Uterus (tissue), 4 donors: ENCODE measurements around the gene DNAJC27. TPM values are rescaled to one million over a fixed set of nuclear protein-coding genes. Genes with fewer than 3 reads are reported as not detected.
A peak's percentile ranks its signal among the peaks of the same experiment; 100 is the strongest.
"Not testable (repeated sequence)": the region's sequence is repeated elsewhere in the genome, so short reads cannot be mapped to it uniquely, and the experiment has no call there.

Source experiments
- DNase-seq, 2 donors: peaks; one replicate each; pipeline ENCODE4 v3.0.0-alpha.2; 2019 to 2020
- H3K27ac ChIP-seq, 2 donors: fragments of 200-600 bp; sonication (generic); 1 replicate in 1 of 2; 2 replicates in 1 of 2; pipeline ENCODE4 v1.5.1; 2016 to 2018
- H3K27me3 ChIP-seq, 2 donors: fragments of 200-600 bp; sonication (generic); one replicate each; pipeline ENCODE4 v1.5.1; 2018 to 2019; ENCODE audit warnings: control low read depth in 1 of 2
- H3K36me3 ChIP-seq, 2 donors: fragments of 200-600 bp; sonication (generic); one replicate each; pipeline ENCODE4 v1.5.1; 2019; ENCODE audit warnings: control low read depth in 1 of 2
- H3K4me1 ChIP-seq, 2 donors: fragments of 200-600 bp; sonication (generic); one replicate each; pipeline ENCODE4 v1.5.1; 2018 to 2019; ENCODE audit warnings: control low read depth in 1 of 2
- H3K4me3 ChIP-seq, 2 donors: fragments of 200-600 bp; sonication (generic); 1 replicate in 1 of 2; 2 replicates in 1 of 2; pipeline ENCODE4 v1.5.1; 2018 to 2019; ENCODE audit warnings: mild to moderate bottlenecking in 1 of 2
- H3K9me3 ChIP-seq, 2 donors: fragments of 200-600 bp; sonication (generic); one replicate each; pipeline ENCODE4 v1.5.1; 2019; ENCODE audit warnings: control low read depth in 1 of 2
- CTCF ChIP-seq, 4 experiments: fragments of 200-600 bp in 2 of 4; fragments of 450-650 bp in 2 of 4; sonication (generic) in 2 of 4; IDR thresholded peaks; one replicate each; pipeline ENCODE4 v1.5.1; 2016 to 2019; ENCODE audit warnings: antibody characterized with exemption in 4 of 4, mild to moderate bottlenecking in 2 of 4, moderate library complexity in 1 of 4
- POLR2A ChIP-seq, 2 donors: fragments of 450-650 bp; IDR thresholded peaks; one replicate each; pipeline ENCODE4 v1.6.1; 2016; ENCODE audit warnings: antibody characterized with exemption in 2 of 2, mild to moderate bottlenecking in 1 of 2, moderate library complexity in 1 of 2
- intact Hi-C: fragments of 100-400 bp; cut with DNase I; formaldehyde crosslinking; loops from one replicate; pipeline ENCODE4 v1.15.1; 2023; ENCODE audit warnings: low total_unique reads
- total RNA-seq, 4 donors: library from RNA; depleted of rRNA in 3 of 4; stranded (reverse); fragments of >200 nt in 3 of 4; gene quantifications; one replicate each; pipeline versions ENCODE4 v1.1.0 to v1.2.4, GENCODE V29; 2014 to 2023
- donor health status: DM: yes; HTN: yes; CAD: no.

The DNAJC27 gene
- 10 to 100 TPM in 1 of 4 donors, 1 to 10 TPM in 3; 3.1 to 15.3 (median 7.8) TPM for total RNA-seq

GRCh38 chr2:24971536-24972314 is at the start of gene DNAJC27:
DNAJC27 (minus strand) TSS chr2:24971955; CDS start chr2:24971904, 51 bp downstream.
- Histone ChIP-seq H3K36me3 (no peaks in the 10 kb centered on the region), H3K27me3 (no peaks in the 10 kb centered on the region), H3K9me3 (no peaks in the 10 kb centered on the region), H3K4me1 (no peaks in the 10 kb centered on the region), H3K27ac (peak within 1 kb of the TSS; percentile 98 to 99), H3K4me3 (peak within 1 kb of the TSS; percentile 57 to 98)
- intact Hi-C loops: loop anchor here (10.0 kb wide), 1 partner anchor 73 kb away; the partner anchor contains the start of gene EFR3B
- DNase-seq: peak; percentile 97 to 99
- peak; percentile 96 to 98 for TF ChIP-seq POLR2A (IDR thresholded peaks at IDR 0.05)
- peak in 1 of 4 experiments; percentile 46 for TF ChIP-seq CTCF (IDR thresholded peaks at IDR 0.05)

GRCh38 chr2:25018681-25019080 is 46.9 kb upstream of the DNAJC27 start:
- TF ChIP-seq POLR2A (IDR thresholded peaks at IDR 0.05): no peak
- TF ChIP-seq CTCF (IDR thresholded peaks at IDR 0.05): no peak
- Histone ChIP-seq H3K4me1 (no peaks in the 10 kb centered on the region), H3K27me3 (no peaks in the 10 kb centered on the region), H3K27ac (no peak overlapping the region), H3K9me3 (no peaks in the 10 kb centered on the region), H3K4me3 (no peak overlapping the region), H3K36me3 (no peaks in the 10 kb centered on the region)
- DNase-seq: no peak
- intact Hi-C loops: no loop called here

GRCh38 chr2:25014631-25015030 is 42.9 kb upstream of the DNAJC27 start:
- Histone ChIP-seq H3K27ac (no peak overlapping the region), H3K4me1 (no peaks in the 10 kb centered on the region), H3K36me3 (no peaks in the 10 kb centered on the region), H3K27me3 (no peaks in the 10 kb centered on the region), H3K9me3 (no peaks in the 10 kb centered on the region), H3K4me3 (no peak overlapping the region)
- no peak for TF ChIP-seq POLR2A (IDR thresholded peaks at IDR 0.05)
- no peak for TF ChIP-seq CTCF (IDR thresholded peaks at IDR 0.05)
- no peak for DNase-seq
- intact Hi-C loops: no loop called here

- H3K36me3 ChIP-seq, H3K27me3 ChIP-seq, H3K4me3 ChIP-seq, H3K27ac ChIP-seq, H3K4me1 ChIP-seq, DNase-seq, H3K9me3 ChIP-seq, intact Hi-C loops: not testable (repeated sequence)
Measured at GRCh38 chr2:25011342-25011741, 39.6 kb upstream of the DNAJC27 start.

GRCh38 chr2:25009954-25010353 is 38.2 kb upstream of the DNAJC27 start:
- Histone ChIP-seq H3K27me3 (no peaks in the 10 kb centered on the region), H3K36me3 (no peaks in the 10 kb centered on the region), H3K4me1 (no peaks in the 10 kb centered on the region), H3K4me3 (no peak overlapping the region), H3K27ac (no peak overlapping the region), H3K9me3 (no peaks in the 10 kb centered on the region)
- no peak for TF ChIP-seq CTCF (IDR thresholded peaks at IDR 0.05)
- TF ChIP-seq POLR2A (IDR thresholded peaks at IDR 0.05): no peak
- DNase-seq: no peak
- intact Hi-C loops: no loop called here
